Measurements from ENCODE around the gene SLC7A1.
A peak's percentile ranks its signal among the peaks of the same experiment; 100 is the strongest.

Gene SLC7A1

DNA sequence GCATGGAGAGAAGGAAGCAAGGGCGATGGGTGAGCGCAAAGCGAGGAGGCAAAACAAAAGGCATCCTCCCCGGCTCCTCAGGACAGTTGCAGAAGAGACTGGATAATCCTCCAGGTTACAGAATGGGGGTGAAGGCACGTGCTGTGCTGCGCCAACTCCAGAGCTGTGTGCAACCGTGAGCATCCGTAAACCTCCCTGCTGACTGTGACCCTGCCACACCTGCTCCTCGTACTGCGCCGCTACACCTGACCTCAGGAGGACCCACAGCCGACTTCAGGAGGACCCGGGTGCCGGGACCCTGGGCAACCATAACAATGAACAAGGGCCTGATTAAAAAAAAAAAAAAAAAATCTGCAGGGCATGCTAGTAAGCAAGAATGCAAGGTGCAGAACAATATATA lies 68.7 kb downstream of the SLC7A1 start:
- no peak for DNase-seq

DNA sequence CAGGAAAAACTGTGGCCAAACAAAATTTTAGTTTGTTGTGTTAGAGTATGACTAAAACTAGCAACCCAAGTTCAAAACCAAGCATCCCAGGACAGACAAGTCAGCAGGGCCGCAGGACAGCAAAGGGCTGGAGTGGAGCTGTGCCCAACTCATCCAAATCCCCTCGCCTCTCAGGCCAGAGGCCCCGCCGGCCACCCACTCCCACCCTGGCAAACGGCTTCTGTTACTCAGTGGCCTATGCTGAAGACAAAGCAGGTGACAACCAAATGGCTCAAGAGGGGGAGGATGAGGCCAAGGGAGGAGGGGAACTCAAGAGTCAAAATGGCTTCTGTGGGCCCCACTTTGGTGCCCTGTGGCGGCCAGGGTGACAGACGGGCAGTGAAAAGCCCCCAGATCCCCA lies 69.7 kb downstream of the SLC7A1 start:
- no peak for DNase-seq

DNA sequence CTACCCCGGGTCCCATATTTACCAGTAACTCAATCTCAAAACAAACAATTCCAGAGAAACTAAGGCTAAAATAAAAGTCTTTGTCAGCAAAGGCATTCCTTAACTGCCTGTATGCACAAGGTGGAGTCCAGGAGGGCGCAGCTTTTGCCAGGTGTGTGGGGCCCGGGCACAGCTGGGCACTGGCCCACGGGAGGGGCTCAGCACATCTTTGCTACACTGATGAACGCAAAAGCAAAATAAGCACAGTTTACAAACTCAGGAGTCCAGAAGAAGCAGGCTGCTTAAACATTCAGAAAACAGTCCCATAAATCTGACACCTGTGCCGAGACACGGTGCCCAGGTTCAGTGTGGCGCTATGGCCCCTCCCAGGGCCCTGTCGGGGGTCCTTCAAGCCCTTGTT lies 70.8 kb downstream of the SLC7A1 start:
- no peak for DNase-seq

DNA sequence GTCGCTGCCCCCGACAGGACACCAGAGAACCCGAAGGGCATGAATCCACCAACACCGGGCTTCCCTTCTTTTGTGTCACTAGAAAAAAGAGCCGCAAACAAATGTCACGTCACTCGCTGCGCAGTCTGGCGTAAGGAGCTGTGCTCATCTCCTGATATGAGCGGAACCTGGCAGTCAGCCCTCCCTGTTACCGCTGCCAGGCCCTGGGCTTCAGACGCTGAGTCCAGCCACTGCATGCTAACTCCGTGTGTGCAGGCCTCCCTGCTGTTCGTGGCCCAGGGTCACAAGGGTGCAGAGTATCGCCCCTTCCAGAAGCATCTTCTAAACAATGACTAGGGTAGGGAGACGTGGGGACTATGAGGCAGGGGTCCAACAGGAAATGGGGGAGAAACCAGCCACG lies 71.3 kb downstream of the SLC7A1 start:
- no peak for DNase-seq

DNA sequence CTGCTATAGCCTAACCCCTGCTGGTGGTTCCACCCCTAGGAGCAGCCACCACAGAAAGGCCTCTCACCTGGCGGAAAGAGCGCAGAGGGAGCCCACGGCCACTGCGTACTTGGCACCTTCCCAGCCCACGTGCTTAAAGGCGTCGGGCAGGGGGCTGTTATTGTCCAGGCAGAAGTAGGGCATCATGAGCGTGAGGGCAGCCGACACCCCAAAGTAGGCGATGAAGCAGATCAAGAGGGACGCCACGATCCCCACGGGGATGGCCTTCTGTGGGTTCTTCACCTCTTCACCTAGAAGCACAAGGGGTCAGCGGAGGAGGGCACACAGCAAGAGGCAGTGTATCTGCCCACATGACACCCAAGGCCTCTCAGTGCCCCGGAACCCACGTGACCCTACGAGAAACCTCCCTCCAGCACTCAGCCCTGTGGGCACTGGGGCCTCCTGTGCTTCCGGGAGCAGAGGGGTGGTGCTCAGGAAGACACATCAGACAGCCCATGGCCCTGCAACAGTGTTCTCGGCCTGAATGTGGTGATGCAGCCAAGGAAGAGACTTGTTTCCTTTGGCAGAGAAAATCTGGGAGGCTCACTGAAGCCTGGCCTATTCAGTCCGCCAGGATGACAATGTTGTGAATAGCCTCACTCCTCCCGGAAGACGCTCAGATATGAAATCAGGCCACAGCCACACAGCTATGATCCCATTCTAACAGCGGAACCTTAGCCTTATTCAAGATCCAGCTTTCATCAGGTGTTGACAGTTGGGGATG lies 72.1 kb downstream of the SLC7A1 start:
- no peak for DNase-seq

DNA sequence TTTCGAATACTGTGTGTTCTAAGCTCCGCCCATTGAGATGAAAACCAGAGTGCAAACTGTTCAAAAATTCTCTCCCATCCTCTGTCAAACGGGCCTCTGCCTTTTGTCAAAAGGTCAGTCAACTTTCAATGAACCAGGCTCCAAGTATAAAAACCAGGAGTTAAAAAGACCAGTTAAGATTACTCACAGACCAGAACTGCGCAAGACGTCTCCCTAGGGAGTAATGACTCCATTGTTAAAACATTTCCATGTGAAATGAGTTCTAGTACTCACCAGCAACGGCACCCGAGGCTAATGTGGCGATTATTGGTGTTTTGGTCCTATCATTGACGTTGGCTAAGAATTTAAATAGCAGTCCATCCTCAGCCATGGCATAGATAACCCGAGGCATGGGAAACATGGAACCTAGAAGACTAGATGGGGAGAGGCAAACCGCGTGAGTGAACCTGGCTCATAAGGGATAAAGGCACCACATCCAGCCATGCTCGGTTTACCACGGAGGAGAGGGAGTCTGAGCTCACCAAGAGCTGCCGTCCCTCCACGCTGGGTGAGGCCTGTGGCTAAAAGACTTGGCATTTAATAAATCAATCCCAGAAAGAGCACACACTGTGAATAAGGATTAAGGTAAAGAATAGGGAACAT lies 73.3 kb downstream of the SLC7A1 start:
- no peak for DNase-seq

DNA sequence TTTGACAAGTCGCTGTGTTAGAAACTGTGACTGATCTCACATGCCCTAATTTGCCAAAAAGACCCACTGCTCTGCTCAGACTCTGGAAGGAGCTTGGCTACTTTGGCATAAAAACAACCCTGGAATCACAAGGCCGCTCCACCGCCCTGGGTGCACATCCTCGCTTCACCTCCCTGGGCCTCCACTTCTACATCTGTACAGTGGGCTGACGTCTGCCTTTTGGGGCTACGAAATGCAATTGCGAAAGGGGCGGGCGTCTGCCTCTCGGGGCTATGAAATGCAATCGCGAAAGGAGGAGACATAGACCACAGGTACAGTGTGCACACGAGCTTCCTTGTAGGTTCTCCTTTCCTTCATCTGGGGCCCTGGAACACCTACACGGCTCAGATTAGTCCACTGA lies 74.2 kb downstream of the SLC7A1 start:
- no peak for DNase-seq

DNA sequence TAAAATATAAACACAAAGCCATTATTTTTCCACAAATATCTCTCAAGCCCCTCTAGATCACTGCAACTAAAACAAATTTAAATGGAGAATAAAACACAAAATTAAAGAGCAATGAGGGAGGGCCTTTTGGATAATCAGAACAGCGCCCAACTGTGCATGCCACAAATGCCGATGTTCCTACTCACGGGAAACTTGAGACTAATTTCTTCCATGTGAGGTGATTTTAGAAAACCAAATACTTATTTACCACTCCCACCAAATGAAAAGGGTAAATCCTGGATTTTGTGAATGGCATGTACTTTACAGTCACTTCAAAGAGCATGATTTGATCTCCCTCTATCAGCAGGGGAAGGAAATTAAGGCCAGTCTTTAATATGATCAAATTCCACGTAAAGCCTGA lies 74.8 kb downstream of the SLC7A1 start:
- no peak for DNase-seq

DNA sequence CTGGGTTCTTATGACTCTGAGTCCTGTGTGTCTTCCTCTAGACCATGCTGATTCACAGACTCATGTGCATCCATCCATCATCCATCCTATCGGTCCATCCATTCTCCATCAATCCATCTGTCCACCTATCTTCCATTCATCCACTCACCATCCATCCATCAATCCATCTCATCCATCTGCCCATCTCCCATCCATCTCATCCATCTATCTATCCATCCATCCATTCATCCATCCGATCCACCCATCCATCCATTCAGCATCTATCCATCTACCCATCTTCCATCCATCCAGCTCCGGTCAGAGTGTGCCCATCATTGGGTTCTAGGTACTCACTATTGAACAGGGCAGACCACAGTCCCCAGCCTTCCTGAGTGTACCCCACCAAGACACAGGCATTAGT lies 75.6 kb downstream of the SLC7A1 start:
- no peak for DNase-seq

DNA sequence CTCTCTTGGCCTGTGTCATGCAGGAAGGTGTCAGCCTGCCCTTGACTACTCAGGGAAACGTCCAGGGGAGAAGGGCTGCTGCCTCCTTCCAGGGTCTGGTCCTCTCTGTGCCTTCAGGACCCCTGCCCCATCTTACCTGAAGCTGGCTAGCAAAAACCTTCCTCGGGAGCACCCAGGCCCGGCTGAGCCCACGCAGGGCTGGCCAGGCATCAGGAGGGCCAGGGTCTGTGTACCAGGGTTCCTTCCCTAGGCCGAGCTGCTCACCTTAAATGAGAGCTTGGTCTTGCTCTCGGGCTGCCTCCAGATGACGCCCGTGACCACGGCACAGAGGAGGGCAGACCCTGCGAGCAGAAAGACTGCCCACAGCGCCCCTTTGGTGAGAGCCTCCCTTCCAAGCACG lies 78.6 kb downstream of the SLC7A1 start:
- DNase-seq = no peak

DNA sequence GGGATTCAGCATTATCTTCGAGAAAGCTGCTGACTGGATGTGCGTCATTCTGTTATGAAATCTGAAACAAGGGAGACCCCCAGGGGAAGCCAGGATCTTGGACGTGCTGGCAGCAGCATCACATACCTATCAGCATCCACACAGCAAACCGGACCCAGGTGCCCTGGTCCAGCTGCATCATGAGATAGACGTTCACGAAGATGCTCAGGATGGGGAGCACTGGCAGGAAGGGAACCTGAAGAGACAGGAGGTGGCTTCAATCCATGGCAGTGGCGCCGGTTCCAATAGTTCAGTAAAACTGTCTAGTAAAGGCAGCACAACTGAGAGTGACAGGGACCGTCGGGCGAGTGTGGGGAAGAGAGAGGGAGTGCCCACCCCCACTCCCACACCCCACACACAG lies 79.5 kb downstream of the SLC7A1 start:
- DNase-seq = no peak

DNA sequence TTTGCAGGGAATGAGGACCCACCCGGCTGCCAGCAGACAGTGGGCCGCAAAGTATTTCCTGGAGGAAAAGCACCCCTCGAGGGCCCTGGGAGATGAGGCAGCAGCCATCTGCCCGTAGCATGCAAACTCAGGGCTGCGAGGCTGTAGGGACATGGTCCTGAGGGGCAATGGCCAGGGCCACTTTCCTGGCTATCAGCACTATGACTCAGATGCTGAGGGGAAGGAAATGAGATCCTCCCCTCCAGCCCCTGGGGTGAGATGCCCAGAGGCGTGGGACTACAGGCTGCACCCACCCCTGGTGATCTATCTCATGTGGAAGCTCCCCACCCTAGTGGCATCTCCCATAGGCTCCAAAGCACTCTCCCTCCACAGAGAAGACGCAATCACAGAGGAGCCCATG lies 80.1 kb downstream of the SLC7A1 start:
- no peak for DNase-seq

DNA sequence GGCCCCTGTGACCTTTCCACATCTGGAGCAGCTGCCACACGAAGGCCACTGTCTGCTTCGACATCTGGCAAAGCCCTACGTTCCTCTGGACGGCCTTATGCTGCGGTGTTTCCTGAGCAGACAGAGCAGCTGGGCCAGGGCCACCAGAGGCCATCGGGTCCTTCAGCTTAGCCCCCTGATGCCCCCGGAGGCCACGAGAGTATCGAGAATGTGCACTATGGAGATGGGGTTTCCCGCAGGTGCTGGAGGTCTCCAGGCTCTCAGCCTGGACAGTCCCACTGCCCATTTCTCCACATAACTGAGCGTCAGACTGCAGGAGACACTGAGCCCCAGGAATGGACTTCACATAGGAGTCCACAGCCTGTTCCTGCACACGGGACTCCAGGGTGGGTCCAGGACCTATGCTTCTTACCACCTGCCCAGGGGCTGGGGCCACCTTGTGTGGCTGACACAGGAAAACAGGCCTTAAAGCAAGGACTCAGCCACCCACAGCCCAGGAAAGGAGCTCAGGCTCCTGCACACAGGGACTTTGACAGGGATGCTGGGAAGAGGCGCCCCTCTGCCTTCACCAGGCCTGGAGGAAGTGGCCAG lies 80.7 kb downstream of the SLC7A1 start:
- DNase-seq = no peak

DNA sequence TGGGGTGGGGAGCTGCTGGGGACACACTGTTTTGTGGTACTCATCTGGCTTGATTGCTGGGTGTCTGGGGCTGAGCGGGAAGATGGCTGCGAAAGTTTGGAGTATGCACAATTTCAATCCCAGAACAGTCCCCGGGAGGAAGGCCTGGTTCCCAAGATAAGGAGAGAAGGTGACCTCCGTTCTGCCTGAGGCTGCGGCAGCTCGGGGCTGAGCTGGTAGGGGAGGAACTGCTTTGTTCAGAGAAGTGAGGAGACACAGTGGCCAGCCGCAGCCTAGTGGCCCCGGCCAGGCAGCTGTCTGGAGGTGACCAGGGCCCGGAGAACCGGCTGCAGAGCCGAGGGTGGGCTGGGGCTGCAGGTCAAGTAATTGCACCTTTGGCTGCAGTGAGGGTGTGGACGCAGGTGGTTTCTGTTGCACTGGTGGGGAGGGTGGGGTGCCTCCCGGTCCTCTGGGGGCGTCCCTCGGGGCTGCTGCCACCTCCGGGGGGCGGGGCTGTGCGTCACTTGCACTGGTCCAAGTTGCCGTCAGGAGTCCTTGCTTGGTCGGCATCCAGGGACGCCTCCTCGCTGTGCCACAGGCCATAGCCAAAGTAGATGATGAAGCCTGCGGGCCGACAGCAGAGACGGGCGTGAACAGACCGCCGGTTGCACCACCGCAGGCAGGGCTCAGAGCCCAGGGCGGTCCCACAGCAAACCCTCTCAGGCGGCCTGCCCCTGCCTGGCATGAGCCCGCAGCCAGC lies 81.3 kb downstream of the SLC7A1 start:
- DNase-seq = no peak

DNA sequence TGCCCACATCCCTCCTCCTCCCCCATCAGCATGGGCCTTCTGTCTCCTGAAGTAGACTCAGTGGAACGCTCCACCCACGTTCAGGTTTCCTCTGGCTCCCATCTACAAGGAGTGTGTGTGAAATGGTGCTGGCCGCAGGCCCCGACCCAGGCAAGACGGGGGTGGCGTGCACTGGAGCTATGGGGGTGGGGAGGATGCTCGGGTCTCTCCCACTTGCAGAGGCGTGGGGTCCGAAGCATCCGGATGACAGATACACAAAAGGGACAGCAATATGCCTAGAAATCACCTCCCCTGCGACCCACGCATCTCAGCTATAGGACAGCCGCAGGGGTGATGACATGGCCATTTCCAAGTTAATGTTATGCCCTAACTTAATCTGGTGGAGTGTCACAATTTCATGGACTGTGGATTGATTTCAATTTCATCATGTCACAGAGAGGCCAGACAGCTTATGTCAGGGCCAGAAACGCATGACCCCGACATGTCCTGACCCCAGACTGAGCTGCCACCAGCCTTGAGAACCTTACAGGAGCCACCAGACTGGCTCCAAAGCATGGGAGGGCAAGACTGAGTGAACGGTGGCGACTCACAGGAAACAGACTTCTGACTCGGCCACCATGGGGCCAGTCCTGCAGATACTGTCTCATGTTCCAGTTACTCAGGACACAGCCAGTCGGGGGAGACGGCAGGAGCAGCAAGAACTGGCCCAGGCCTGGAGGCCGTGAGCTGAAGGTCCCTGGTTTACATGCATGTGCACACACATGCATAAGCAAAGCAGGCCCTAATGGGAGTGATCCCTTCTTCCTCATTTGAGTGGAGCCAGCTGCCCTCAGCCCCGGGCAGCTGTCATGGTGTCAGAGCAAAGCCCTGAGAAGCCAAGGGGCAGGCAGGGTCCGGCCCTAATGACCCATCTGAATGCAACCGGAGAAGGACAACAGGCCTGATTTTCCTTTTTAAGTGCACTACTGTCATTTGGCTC lies 82.2 kb downstream of the SLC7A1 start:
- no peak for DNase-seq

DNA sequence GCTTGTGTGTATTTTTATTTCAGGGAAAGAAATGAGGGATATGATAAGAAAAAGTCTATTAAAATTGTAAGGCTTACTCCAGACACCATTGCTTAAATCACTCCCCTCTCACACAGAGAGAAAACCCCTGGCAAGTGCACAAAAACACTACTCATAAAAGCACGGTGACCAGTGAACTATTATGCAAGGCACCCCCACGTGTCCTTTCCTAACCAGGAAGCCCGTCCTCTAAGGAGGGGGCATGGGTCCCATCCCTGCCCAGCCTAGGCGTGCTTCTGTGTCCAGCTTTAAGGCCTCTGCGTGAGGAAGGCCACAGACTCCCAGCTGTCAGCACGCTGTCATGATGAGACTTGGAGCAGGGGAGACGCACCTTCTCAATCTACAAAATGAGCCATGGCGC lies 83.5 kb downstream of the SLC7A1 start:
- DNase-seq = no peak

DNA sequence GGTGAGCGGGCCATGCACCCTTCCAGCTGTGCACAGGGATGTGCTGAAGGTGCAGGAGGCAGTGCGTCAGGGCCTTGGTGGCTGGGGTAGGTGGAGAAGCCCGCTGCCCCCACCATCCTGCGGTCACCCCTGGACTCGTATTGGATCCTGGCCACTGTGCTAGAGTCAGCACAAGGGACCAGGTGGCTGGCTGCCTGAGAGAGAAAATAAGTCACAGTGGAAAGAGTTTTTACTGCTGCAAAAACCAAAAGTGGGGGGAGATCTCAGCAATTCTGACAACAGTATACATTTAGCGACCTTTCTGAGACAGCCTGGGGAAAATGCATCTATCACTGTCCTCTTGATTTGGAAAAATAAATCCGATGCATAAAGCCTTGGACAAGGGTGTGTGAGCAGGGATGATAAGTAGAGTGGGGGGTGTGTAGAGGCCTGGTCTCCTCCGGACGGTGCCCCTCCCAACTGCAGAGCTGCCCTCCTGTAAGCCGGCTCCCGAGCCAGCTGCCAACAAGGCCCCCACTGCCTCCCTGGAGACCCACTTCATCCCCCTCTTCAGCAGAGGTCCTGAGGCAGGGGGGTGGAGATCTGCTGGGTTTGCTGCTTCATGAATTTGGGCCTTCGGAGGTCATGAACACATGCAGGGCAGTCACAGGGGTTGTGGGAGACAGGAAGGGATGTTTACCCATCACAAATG lies 84.2 kb downstream of the SLC7A1 start:
- DNase-seq = no peak

DNA sequence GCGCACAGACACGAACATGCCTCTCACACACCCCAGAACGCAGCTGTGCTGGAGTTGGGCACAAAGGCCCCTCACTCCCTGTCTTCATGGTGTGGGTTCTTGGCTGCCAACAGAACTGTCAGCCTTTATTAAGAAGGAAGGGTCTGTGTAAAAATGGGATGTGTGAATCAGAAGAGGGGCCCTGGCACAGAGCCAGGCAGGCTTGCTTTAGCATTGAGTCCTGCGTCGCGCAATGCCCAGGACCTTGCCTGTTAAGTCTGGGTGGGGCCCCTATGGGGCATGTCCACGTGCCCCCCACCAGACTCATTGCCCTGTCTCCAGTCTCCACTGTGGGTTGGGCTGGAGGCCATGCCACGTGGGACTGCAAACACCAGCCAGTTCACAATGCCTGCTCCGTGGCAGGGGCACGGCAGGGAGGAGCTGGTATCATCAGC lies 84.8 kb downstream of the SLC7A1 start:
- no peak for DNase-seq

DNA sequence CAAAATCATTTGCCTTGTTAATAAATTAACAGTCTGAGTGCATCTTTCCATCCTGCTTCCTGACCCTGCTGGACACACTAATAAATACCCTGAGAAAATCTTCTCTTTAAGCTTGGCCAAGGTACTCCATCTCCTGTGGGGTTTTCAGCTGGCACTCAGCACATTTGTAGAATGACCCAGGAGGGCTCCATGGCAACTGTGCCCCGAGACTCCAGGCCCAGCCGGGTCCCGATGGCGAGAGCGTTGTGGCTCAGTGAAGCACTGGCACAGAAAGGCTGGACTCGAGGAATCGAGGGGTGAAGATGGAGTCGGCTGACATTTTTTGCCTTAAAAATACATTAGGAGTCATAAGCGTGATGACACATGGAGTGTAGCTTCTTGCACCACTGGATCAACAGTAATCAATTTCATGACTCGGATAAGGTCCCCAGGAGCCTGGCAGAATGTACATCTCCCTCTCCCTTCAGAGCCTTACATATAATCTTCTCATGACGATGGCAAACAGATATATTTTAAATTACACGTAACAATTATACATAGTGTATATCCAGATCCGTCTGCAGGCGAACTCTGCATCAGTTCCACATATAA lies 85.4 kb downstream of the SLC7A1 start:
- DNase-seq = no peak

DNA sequence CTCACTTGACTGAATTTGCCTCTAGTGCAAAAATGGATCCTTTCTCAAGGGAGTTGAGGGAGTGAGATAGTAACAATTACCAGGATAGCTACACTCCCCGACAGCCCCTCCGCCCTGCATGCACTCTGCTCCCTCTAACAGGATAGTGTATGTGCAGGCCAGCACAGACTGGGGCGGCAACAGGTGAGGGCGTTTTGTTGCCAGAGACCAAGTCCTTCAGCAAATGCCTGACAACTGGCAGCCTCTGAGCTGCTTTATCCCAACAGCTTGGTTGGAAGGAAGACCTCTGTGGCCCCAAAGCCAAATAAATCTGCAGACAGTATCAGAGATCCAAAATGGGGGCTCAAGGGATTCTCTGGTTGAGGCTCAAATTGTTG lies 86.6 kb downstream of the SLC7A1 start:
- no peak for DNase-seq

DNA sequence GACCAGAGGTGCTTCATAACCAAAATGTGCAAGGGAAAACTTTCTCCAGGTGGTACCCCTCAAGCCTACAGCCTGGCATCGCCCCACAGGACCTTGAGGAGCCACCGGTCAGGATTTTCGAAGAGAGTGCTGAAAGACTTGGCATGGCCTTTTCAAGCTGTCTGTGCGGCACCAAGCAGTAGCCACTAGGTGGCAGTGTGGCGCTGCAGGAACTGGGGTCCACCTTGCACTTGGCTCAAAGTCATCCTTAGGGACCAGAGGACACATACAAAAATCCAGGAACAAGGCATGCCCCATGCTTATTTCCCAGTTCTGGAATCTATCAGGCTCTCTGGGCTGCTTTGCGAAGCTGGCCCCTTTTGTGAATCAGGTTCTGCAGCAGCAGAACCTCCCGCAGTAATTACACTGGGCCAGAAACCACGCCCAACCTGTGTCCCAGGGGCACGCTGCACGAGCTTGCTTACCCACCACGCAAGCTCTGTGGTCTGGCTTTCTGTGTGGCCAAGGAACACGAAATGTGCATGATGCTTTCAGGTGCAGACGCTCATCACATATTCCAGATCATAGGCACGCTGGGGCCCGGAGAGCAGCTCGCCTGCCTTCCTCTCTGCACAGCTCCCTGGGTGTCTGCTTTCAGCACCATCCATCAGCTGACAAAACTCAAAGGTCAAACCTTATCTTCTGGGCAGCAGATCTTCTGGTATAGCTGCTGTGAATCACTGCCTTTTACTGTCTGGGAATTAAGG lies 87.2 kb downstream of the SLC7A1 start:
- peak; percentile 13 for DNase-seq
